WTC11 (cell line): Measurements from ENCODE around the gene FILIP1L. TPM values are rescaled to one million over a fixed set of nuclear protein-coding genes. Genes with fewer than 3 reads are reported as not detected.
A peak's percentile ranks its signal among the peaks of the same experiment; 100 is the strongest.

ENCODE experiments used
- ATAC-seq: fragments of 200-7000 bp; cut with Tn5 transposase; 2 replicates; pipeline ENCODE4 v1.10.0; 2021; ENCODE audit warnings: mild to moderate bottlenecking, moderate library complexity
- CTCF ChIA-PET: fragments of 300-600 bp; sonication (Branson Sonifier 250); formaldehyde crosslinking; loops from one replicate; lab custom pipeline; 2021; ENCODE audit warnings: antibody characterized with exemption; lab: Charles Lee
- POLR2A ChIA-PET: fragments of 350-600 bp; sonication (Branson Sonifier 250); formaldehyde crosslinking; loops from one replicate; lab custom pipeline; 2021; ENCODE audit warnings: antibody characterized with exemption; lab: Charles Lee
- DNase-seq: peaks from one replicate; pipeline ENCODE4 v3.0.0; 2021; ENCODE audit warnings: low spot score
- H3K27ac Mint-ChIP-seq: 2 replicates; pipeline ENCODE4 v1.8.0; 2021; ENCODE audit warnings: mixed read lengths
- H3K27me3 Mint-ChIP-seq: 2 replicates; pipeline ENCODE4 v1.8.0; 2021; ENCODE audit warnings: low read depth, mild to moderate bottlenecking, moderate library complexity, mixed read lengths
- H3K36me3 Mint-ChIP-seq: 2 replicates; pipeline ENCODE4 v1.8.0; 2021; ENCODE audit warnings: mixed read lengths
- H3K4me1 Mint-ChIP-seq: 2 replicates; pipeline ENCODE4 v1.8.0; 2022; ENCODE audit warnings: mixed read lengths
- H3K4me3 Mint-ChIP-seq: 2 replicates; pipeline ENCODE4 v1.8.0; 2021; ENCODE audit warnings: mild to moderate bottlenecking, moderate library complexity, mixed read lengths
- H3K9me3 Mint-ChIP-seq: 2 replicates; pipeline ENCODE4 v1.8.0; 2021; ENCODE audit warnings: mixed read lengths
- ELF4 ChIP-seq: sonication (generic); formaldehyde crosslinking; IDR thresholded peaks from 2 replicates; pipeline ENCODE4 v1.8.1; 2022; ENCODE audit warnings: low read depth, mild to moderate bottlenecking, moderate library complexity, missing genetic modification reagents
- HMGA2 ChIP-seq: fragments of 250-450 bp; sonication (Bioruptor Pico); IDR thresholded peaks from 2 replicates; pipeline ENCODE4 v1.4.0; 2021; ENCODE audit warnings: mild to moderate bottlenecking, moderate library complexity
- KAT7 ChIP-seq: sonication (generic); formaldehyde crosslinking; IDR thresholded peaks from 2 replicates; pipeline ENCODE4 v1.8.1; 2023; ENCODE audit warnings: missing genetic modification reagents, mild to moderate bottlenecking, borderline replicate concordance
- MLX ChIP-seq: sonication (generic); formaldehyde crosslinking; IDR thresholded peaks from 2 replicates; pipeline ENCODE4 v1.8.1; 2023; ENCODE audit warnings: mild to moderate bottlenecking, missing genetic modification reagents, moderate library complexity
- PRDM15 ChIP-seq: sonication (generic); formaldehyde crosslinking; IDR thresholded peaks from 2 replicates; pipeline ENCODE4 v1.8.0; 2022; ENCODE audit warnings: missing genetic modification reagents
- SMAD3 ChIP-seq: sonication (generic); formaldehyde crosslinking; IDR thresholded peaks from 2 replicates; pipeline ENCODE4 v1.8.0; 2022; ENCODE audit warnings: missing genetic modification reagents, mild to moderate bottlenecking, borderline replicate concordance
- TEAD4 ChIP-seq: sonication (generic); formaldehyde crosslinking; IDR thresholded peaks from 2 replicates; pipeline ENCODE4 v1.8.0; 2022; ENCODE audit warnings: mild to moderate bottlenecking, missing genetic modification reagents
- ZNF121 ChIP-seq: sonication (generic); formaldehyde crosslinking; IDR thresholded peaks from 2 replicates; pipeline ENCODE4 v1.8.0; 2023; ENCODE audit warnings: missing genetic modification reagents
- ZNF416 ChIP-seq: fragments of 250-450 bp; sonication (Bioruptor Pico); IDR thresholded peaks from 2 replicates; pipeline ENCODE4 v1.9.0; 2021; ENCODE audit warnings: mild to moderate bottlenecking, inconsistent platforms
- total RNA-seq: library from RNA; stranded (reverse); gene quantifications from 3 replicates; pipeline ENCODE4 v1.2.3, GENCODE V29; 2021
- TF ChIP-seq, protein P1 (sequence below): sonication (generic); formaldehyde crosslinking; IDR thresholded peaks from 2 replicates; pipeline ENCODE4 v1.8.0; 2023; ENCODE audit warnings: missing genetic modification reagents, mild to moderate bottlenecking, borderline replicate concordance
- TF ChIP-seq, protein P2 (sequence below): sonication (generic); formaldehyde crosslinking; IDR thresholded peaks from 2 replicates; pipeline ENCODE4 v1.8.1; 2023; ENCODE audit warnings: mild to moderate bottlenecking, missing genetic modification reagents
- TF ChIP-seq, protein P3 (sequence below): sonication (generic); formaldehyde crosslinking; IDR thresholded peaks from 2 replicates; pipeline ENCODE4 v1.8.1; 2022; ENCODE audit warnings: mild to moderate bottlenecking, missing genetic modification reagents, moderate library complexity, borderline replicate concordance

FILIP1L gene
- total RNA-seq, 1 experiment from 2014 or later: 0.17 TPM

- ChIA-PET CTCF (interaction anchor here (1.2 kb wide), 1 partner anchor 18 kb away, joined by 3 read pairs; no protein-coding TSS in a partner anchor), POLR2A (no interaction called here)
- Mint-ChIP-seq H3K4me3 (no peak overlapping the region), H3K27me3 (no peaks in the 10 kb centered on the region), H3K36me3 (no peaks in the 10 kb centered on the region), H3K9me3 (no peaks in the 10 kb centered on the region), H3K27ac (peak overlapping the region; percentile 26), H3K4me1 (peaks cover 45% of the 10 kb centered on the region)
- DNase-seq: no peak
- TF ChIP-seq ELF4 (CRISPR knock-in tag) (no peak), KAT7 (CRISPR knock-in tag) (no peak), ZNF121 (CRISPR knock-in tag) (no peak)
- ATAC-seq: no peak
Measured at GRCh38 chr3:100087198-100087597, 27.1 kb downstream of the FILIP1L start.

- H3K27ac Mint-ChIP-seq: no peak overlapping the region
- no peaks in the 10 kb centered on the region for H3K27me3 Mint-ChIP-seq
- H3K4me3 Mint-ChIP-seq: no peak overlapping the region
- ATAC-seq (no peak), DNase-seq (no peak)
- ChIA-PET POLR2A (interaction anchor here (0.6 kb wide), 1 partner anchor 255 kb away, joined by 5 read pairs; no protein-coding TSS in a partner anchor), CTCF (interaction anchor here (1.4 kb wide), 1 partner anchor 243 kb away, joined by 5 read pairs; no protein-coding TSS in a partner anchor)
- no peaks in the 10 kb centered on the region for H3K36me3 Mint-ChIP-seq
- no peaks in the 10 kb centered on the region for H3K9me3 Mint-ChIP-seq
- TF ChIP-seq HMGA2 (CRISPR knock-in tag) (no peak), TEAD4 (CRISPR knock-in tag) (no peak), MLX (CRISPR knock-in tag) (no peak), ELF4 (CRISPR knock-in tag) (no peak), SMAD3 (CRISPR knock-in tag) (no peak), ZNF416 (CRISPR knock-in tag) (no peak), PRDM15 (CRISPR knock-in tag) (no peak)
- TF ChIP-seq, protein P1, sequence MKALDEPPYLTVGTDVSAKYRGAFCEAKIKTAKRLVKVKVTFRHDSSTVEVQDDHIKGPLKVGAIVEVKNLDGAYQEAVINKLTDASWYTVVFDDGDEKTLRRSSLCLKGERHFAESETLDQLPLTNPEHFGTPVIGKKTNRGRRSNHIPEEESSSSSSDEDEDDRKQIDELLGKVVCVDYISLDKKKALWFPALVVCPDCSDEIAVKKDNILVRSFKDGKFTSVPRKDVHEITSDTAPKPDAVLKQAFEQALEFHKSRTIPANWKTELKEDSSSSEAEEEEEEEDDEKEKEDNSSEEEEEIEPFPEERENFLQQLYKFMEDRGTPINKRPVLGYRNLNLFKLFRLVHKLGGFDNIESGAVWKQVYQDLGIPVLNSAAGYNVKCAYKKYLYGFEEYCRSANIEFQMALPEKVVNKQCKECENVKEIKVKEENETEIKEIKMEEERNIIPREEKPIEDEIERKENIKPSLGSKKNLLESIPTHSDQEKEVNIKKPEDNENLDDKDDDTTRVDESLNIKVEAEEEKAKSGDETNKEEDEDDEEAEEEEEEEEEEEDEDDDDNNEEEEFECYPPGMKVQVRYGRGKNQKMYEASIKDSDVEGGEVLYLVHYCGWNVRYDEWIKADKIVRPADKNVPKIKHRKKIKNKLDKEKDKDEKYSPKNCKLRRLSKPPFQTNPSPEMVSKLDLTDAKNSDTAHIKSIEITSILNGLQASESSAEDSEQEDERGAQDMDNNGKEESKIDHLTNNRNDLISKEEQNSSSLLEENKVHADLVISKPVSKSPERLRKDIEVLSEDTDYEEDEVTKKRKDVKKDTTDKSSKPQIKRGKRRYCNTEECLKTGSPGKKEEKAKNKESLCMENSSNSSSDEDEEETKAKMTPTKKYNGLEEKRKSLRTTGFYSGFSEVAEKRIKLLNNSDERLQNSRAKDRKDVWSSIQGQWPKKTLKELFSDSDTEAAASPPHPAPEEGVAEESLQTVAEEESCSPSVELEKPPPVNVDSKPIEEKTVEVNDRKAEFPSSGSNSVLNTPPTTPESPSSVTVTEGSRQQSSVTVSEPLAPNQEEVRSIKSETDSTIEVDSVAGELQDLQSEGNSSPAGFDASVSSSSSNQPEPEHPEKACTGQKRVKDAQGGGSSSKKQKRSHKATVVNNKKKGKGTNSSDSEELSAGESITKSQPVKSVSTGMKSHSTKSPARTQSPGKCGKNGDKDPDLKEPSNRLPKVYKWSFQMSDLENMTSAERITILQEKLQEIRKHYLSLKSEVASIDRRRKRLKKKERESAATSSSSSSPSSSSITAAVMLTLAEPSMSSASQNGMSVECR: no peak
- TF ChIP-seq, protein P2, sequence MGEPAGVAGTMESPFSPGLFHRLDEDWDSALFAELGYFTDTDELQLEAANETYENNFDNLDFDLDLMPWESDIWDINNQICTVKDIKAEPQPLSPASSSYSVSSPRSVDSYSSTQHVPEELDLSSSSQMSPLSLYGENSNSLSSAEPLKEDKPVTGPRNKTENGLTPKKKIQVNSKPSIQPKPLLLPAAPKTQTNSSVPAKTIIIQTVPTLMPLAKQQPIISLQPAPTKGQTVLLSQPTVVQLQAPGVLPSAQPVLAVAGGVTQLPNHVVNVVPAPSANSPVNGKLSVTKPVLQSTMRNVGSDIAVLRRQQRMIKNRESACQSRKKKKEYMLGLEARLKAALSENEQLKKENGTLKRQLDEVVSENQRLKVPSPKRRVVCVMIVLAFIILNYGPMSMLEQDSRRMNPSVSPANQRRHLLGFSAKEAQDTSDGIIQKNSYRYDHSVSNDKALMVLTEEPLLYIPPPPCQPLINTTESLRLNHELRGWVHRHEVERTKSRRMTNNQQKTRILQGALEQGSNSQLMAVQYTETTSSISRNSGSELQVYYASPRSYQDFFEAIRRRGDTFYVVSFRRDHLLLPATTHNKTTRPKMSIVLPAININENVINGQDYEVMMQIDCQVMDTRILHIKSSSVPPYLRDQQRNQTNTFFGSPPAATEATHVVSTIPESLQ (CRISPR knock-in tag): no peak
- TF ChIP-seq, protein P3, sequence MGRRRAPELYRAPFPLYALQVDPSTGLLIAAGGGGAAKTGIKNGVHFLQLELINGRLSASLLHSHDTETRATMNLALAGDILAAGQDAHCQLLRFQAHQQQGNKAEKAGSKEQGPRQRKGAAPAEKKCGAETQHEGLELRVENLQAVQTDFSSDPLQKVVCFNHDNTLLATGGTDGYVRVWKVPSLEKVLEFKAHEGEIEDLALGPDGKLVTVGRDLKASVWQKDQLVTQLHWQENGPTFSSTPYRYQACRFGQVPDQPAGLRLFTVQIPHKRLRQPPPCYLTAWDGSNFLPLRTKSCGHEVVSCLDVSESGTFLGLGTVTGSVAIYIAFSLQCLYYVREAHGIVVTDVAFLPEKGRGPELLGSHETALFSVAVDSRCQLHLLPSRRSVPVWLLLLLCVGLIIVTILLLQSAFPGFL: no peak
- peaks cover 45% of the 10 kb centered on the region for H3K4me1 Mint-ChIP-seq
Measured at GRCh38 chr3:100086401-100086800, 27.9 kb downstream of the FILIP1L start.
